Progenitor cell of endocrine pancreas (in vitro differentiated cells): ENCODE data around the gene ST8SIA5. TPM values are rescaled to one million over a fixed set of nuclear protein-coding genes. Genes with fewer than 3 reads are reported as not detected.

Experiments
- DNase-seq: peaks from one replicate; pipeline ENCODE4 v3.0.0; 2021; ENCODE audit warnings: low spot score; ENCODE audit not compliant: unreplicated experiment
- H3K27ac Mint-ChIP-seq: 2 replicates; pipeline ENCODE4 v1.8.0; 2021; ENCODE audit warnings: mild to moderate bottlenecking, moderate library complexity, mixed read lengths
- H3K27me3 Mint-ChIP-seq: 2 replicates; pipeline ENCODE4 v1.8.0; 2021; ENCODE audit warnings: mixed read lengths
- H3K36me3 Mint-ChIP-seq: 2 replicates; pipeline ENCODE4 v1.8.0; 2022; ENCODE audit warnings: mixed read lengths; ENCODE audit not compliant: insufficient read depth
- H3K4me1 Mint-ChIP-seq: 2 replicates; pipeline ENCODE4 v1.8.0; 2021; ENCODE audit warnings: low read depth, mixed read lengths
- H3K4me3 Mint-ChIP-seq: 2 replicates; pipeline ENCODE4 v1.8.0; 2021; ENCODE audit warnings: low read depth, mild to moderate bottlenecking, moderate library complexity, mixed read lengths
- H3K9me3 Mint-ChIP-seq: 2 replicates; pipeline ENCODE4 v1.8.0; 2021; ENCODE audit warnings: low read depth, mixed read lengths
- CTCF ChIP-seq: fragments of 200-600 bp; sonication (generic); IDR thresholded peaks from one replicate; pipeline ENCODE4 v1.5.0; 2021; ENCODE audit warnings: antibody characterized with exemption, mild to moderate bottlenecking; ENCODE audit not compliant: unreplicated experiment
- total RNA-seq: library from RNA; stranded (reverse); gene quantifications from 2 replicates; pipeline ENCODE4 v1.2.1, GENCODE V29; 2021

The ST8SIA5 gene
- total RNA-seq, 1 donor from 2014 or later = 5.3 TPM

GRCh38 chr18:46686186-46686585 lies 70.7 kb downstream of the ST8SIA5 start:
- no peaks in the 10 kb centered on the region for H3K27me3 Mint-ChIP-seq
- no peak for TF ChIP-seq CTCF
- no peaks in the 10 kb centered on the region for H3K9me3 Mint-ChIP-seq
- no peaks in the 10 kb centered on the region for H3K4me1 Mint-ChIP-seq
- H3K36me3 Mint-ChIP-seq = no peaks in the 10 kb centered on the region
- H3K4me3 Mint-ChIP-seq = no peak overlapping the region
- no peak overlapping the region for H3K27ac Mint-ChIP-seq
- DNase-seq = no peak

GRCh38 chr18:46683252-46683651 lies 73.6 kb downstream of the ST8SIA5 start:
- H3K27me3 Mint-ChIP-seq = no peaks in the 10 kb centered on the region
- H3K9me3 Mint-ChIP-seq = no peaks in the 10 kb centered on the region
- H3K36me3 Mint-ChIP-seq = no peaks in the 10 kb centered on the region
- DNase-seq = no peak
- H3K4me1 Mint-ChIP-seq = no peaks in the 10 kb centered on the region
- no peak overlapping the region for H3K27ac Mint-ChIP-seq
- TF ChIP-seq CTCF = no peak
- no peak overlapping the region for H3K4me3 Mint-ChIP-seq

- no peak overlapping the region for H3K4me3 Mint-ChIP-seq
- no peaks in the 10 kb centered on the region for H3K36me3 Mint-ChIP-seq
Measured at GRCh38 chr18:46680784-46681695, 75.8 kb downstream of the ST8SIA5 start.

GRCh38 chr18:46679846-46680598 lies 76.8 kb downstream of the ST8SIA5 start:
- H3K27ac Mint-ChIP-seq = no peak overlapping the region
- H3K4me1 Mint-ChIP-seq = no peaks in the 10 kb centered on the region
- H3K27me3 Mint-ChIP-seq = peaks cover 3% of the 10 kb centered on the region
- TF ChIP-seq CTCF = no peak
- no peak for DNase-seq
- H3K4me3 Mint-ChIP-seq = no peak overlapping the region
- no peaks in the 10 kb centered on the region for H3K9me3 Mint-ChIP-seq
- no peaks in the 10 kb centered on the region for H3K36me3 Mint-ChIP-seq

More at GRCh38 chr18:46680784-46681695, 75.8 kb downstream of the ST8SIA5 start:
- H3K27me3 Mint-ChIP-seq = no peaks in the 10 kb centered on the region
- H3K4me1 Mint-ChIP-seq = no peaks in the 10 kb centered on the region
- no peak for DNase-seq
- H3K9me3 Mint-ChIP-seq = no peaks in the 10 kb centered on the region
- TF ChIP-seq CTCF = no peak
- H3K27ac Mint-ChIP-seq = no peak overlapping the region

GRCh38 chr18:46678785-46679399 lies 78.0 kb downstream of the ST8SIA5 start:
- Mint-ChIP-seq H3K27ac (no peak overlapping the region), H3K4me1 (no peaks in the 10 kb centered on the region), H3K27me3 (peaks cover 12% of the 10 kb centered on the region), H3K9me3 (no peaks in the 10 kb centered on the region), H3K36me3 (no peaks in the 10 kb centered on the region), H3K4me3 (no peak overlapping the region)
- no peak for TF ChIP-seq CTCF
- DNase-seq = no peak
